Measurements from ENCODE around the gene PNPLA6. TPM values are rescaled to one million over a fixed set of nuclear protein-coding genes. Genes with fewer than 3 reads are reported as not detected.

Gene PNPLA6
- total and polyA plus RNA-seq, 9 of the 15 experiments (the other 6 are each of a cell fraction or from before 2014, with no cell fraction given): 0.07 to 30.2 (median 8.3) TPM

DNA sequence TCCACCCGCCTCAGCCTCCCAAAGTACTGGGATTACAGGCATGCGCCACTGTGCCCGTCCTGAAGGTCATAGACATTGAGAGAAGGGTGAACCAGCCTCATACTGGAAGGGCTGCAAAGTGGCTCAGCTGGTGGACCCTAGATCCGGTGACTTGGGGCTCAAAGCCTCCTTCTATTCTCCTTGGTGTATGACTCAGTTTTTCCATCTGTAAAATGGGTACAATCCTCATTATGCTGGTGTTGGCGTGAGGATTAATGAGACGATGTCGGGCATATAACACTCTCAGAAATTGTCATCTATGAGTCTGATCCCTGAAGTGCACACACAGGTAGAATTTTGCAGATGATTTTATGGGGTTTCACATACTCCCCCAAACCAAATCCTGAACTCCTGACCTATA is 54.3 kb downstream of the PNPLA6 start (continued):
- TF ChIP-seq, protein P1, sequence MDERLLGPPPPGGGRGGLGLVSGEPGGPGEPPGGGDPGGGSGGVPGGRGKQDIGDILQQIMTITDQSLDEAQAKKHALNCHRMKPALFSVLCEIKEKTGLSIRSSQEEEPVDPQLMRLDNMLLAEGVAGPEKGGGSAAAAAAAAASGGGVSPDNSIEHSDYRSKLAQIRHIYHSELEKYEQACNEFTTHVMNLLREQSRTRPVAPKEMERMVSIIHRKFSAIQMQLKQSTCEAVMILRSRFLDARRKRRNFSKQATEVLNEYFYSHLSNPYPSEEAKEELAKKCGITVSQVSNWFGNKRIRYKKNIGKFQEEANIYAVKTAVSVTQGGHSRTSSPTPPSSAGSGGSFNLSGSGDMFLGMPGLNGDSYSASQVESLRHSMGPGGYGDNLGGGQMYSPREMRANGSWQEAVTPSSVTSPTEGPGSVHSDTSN (CRISPR knock-in tag; IDR thresholded peaks at IDR 0.05; ENCODE audit: low read depth): no peak
- TF ChIP-seq, protein P1 (tag; conservative IDR thresholded peaks at IDR 0.05; ENCODE audit: low read depth): no peak
- TF ChIP-seq ESRRA (IDR thresholded peaks at IDR 0.05; ENCODE audit: borderline replicate concordance, low read depth): no peak

DNA sequence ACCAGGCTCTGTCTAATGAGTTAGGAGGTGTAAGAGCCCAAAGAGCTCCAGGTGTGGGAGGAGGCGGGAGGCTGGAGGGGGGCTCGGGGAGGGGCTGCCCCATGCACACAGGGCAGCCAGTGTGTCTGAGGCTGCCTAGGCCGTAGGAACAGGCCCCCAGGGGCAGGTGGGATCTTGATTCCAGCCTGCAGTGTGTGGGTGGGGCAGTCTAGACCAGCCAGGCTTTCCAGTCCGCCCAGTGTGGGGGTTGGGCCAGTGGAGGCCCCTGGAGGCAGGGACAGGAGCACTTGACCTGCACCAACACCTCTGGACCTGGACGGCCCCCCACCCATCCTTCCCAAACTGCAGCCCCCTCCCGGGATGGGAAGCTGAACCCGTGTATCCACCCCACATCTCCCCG is 54.7 kb downstream of the PNPLA6 start:
- Histone ChIP-seq H4K20me1 (replicated peaks; ENCODE audit: control insufficient read depth, insufficient read depth, low read length) (no peaks in the 10 kb centered on the region), H3K79me2 (ENCODE audit: control insufficient read depth, insufficient read depth, low read length) (no peaks in the 10 kb centered on the region), H3K36me3 (ENCODE audit: control insufficient read depth, insufficient read depth, low read length) (no peaks in the 10 kb centered on the region), H3K9me3 (replicated peaks; ENCODE audit: control insufficient read depth, insufficient read depth, low read depth, low read length) (no peaks in the 10 kb centered on the region), H3K4me1 (replicated peaks in 1 of 2; ENCODE audit: control insufficient read depth in 2 of 2, insufficient read depth in 2 of 2, low read length in 2 of 2) (peaks cover 0 to 9% of the 10 kb centered on the region in 2 experiments; a peak in 2 of 5 replicates), H3K4me3 (no peak overlapping the region), H2AFZ (ENCODE audit: low read depth, low read length) (no peak overlapping the region), H3K9me1 (ENCODE audit: control insufficient read depth, insufficient read depth, low read length) (no peaks in the 10 kb centered on the region), H3K9ac (ENCODE audit: insufficient read depth in 1 of 2, low read depth in 2 of 2, low read length in 2 of 2) (no peak overlapping the region; a peak in 1 of 4 replicates), H3K4me2 (ENCODE audit: insufficient read depth, low read length) (no peak overlapping the region), H3K27ac (ENCODE audit: extremely low read depth, low read depth, low read length) (no peak overlapping the region), H3K27me3 (ENCODE audit: control insufficient read depth in 2 of 2, insufficient read depth in 2 of 2, low read length in 2 of 2) (peaks cover 8 to 35% of the 10 kb centered on the region in 2 experiments; a peak in 4 of 5 replicates)
- in situ Hi-C loops (cut with MboI): no loop called here
- intact Hi-C loops (cut with micrococcal nuclease): no loop called here
- TF ChIP-seq NFRKB (IDR thresholded peaks at IDR 0.05; ENCODE audit: low read depth): no peak
- ChIA-PET POLR2A (no interaction called here), CTCF (ENCODE audit: low intra/inter-chr PET ratio) (no interaction called here)
- DNase-seq (ENCODE audit: extremely low read depth in 1 of 4, low spot score in 3 of 4) (no peak), ATAC-seq (no peak; the same call in 2 of the 3 replicates), FAIRE-seq (no peak)
- BruUV-seq (replicated peaks): no TSS peak
- 7% methylated on average over 7 of the region's 8 CpGs for WGBS (ENCODE audit: insufficient coverage, low coverage, missing lambda C conversion rate)
